Measurements from ENCODE around the gene TSKU.

Gene TSKU

GRCh38 chr11:76753449-76753848 lies 29.7 kb upstream of the TSKU start:
- DNase-seq = no peak

GRCh38 chr11:76753950-76754349 lies 29.2 kb upstream of the TSKU start:
- DNase-seq = no peak

- no peak for DNase-seq
Measured at GRCh38 chr11:76756341-76756741, 26.8 kb upstream of the TSKU start.

- DNase-seq = no peak
Measured at GRCh38 chr11:76758311-76758710, 24.8 kb upstream of the TSKU start.

- DNase-seq = no peak
Measured at GRCh38 chr11:76759092-76759491, 24.1 kb upstream of the TSKU start.

GRCh38 chr11:76759517-76759916 lies 23.6 kb upstream of the TSKU start:
- DNase-seq = no peak

- DNase-seq = no peak
Measured at GRCh38 chr11:76760236-76760635, 22.9 kb upstream of the TSKU start.

GRCh38 chr11:76761718-76762355 lies 21.3 kb upstream of the TSKU start:
- DNase-seq = no peak

- no peak for DNase-seq
Measured at GRCh38 chr11:76762356-76762752, 20.8 kb upstream of the TSKU start.

- no peak for DNase-seq
Measured at GRCh38 chr11:76762867-76763572, 20.1 kb upstream of the TSKU start.

- no peak for DNase-seq
Measured at GRCh38 chr11:76763573-76764346, 19.4 kb upstream of the TSKU start.

- no peak for DNase-seq
Measured at GRCh38 chr11:76764941-76765665, 18.1 kb upstream of the TSKU start.

GRCh38 chr11:76765863-76766350 lies 17.2 kb upstream of the TSKU start:
- DNase-seq = no peak

GRCh38 chr11:76766521-76766920 lies 16.6 kb upstream of the TSKU start:
- no peak for DNase-seq

GRCh38 chr11:76767659-76768058 lies 15.5 kb upstream of the TSKU start:
- no peak for DNase-seq

GRCh38 chr11:76768088-76768908 lies 14.9 kb upstream of the TSKU start:
- DNase-seq = no peak

- DNase-seq = no peak
Measured at GRCh38 chr11:76768909-76769560, 14.1 kb upstream of the TSKU start.

GRCh38 chr11:76769645-76770586 lies 13.2 kb upstream of the TSKU start:
- no peak for DNase-seq

- no peak for DNase-seq
Measured at GRCh38 chr11:76770642-76771445, 12.3 kb upstream of the TSKU start.

All from activated CD8-positive, alpha-beta memory T cell treated with anti-CD3 and anti-CD28 coated beads, Interleukin-2, amount 50 U/mL, for 48 hours (primary cell).